ENCODE measurements around the gene COL28A1.
"Not testable (repeated sequence)": the region's sequence is repeated elsewhere in the genome, so short reads cannot be mapped to it uniquely, and the experiment has no call there.

COL28A1 gene

GRCh38 chr7:7417414-7417813 is 118.3 kb downstream of the COL28A1 start:
- no peak for DNase-seq (ENCODE audit: low read depth, low spot score)

GRCh38 chr7:7416031-7416858 is 119.4 kb downstream of the COL28A1 start:
- no peak for DNase-seq (ENCODE audit: low read depth, low spot score)

GRCh38 chr7:7414791-7415603 is 120.7 kb downstream of the COL28A1 start:
- no peak for DNase-seq (ENCODE audit: low read depth, low spot score)

GRCh38 chr7:7408001-7408770 is 127.5 kb downstream of the COL28A1 start:
- no peak for DNase-seq (ENCODE audit: low read depth, low spot score)

GRCh38 chr7:7405461-7405860 is 130.2 kb downstream of the COL28A1 start:
- no peak for DNase-seq (ENCODE audit: low read depth, low spot score)

GRCh38 chr7:7399707-7400106 is 136.0 kb downstream of the COL28A1 start:
- DNase-seq (ENCODE audit: low read depth, low spot score) = no peak

- DNase-seq (ENCODE audit: low read depth, low spot score) = no peak
These were observed 139.9 kb downstream of the COL28A1 start for GRCh38 chr7:7395785-7396184.

GRCh38 chr7:7388164-7388563 is 147.5 kb downstream of the COL28A1 start:
- not testable (repeated sequence) for DNase-seq (ENCODE audit: low read depth, low spot score)

GRCh38 chr7:7385421-7385820 is 150.3 kb downstream of the COL28A1 start:
- no peak for DNase-seq (ENCODE audit: low read depth, low spot score)

- no peak for DNase-seq (ENCODE audit: low read depth, low spot score)
These were observed 151.4 kb downstream of the COL28A1 start for GRCh38 chr7:7384228-7384627.

- no peak for DNase-seq (ENCODE audit: low read depth, low spot score)
These were observed 160.1 kb downstream of the COL28A1 start for GRCh38 chr7:7375538-7375937.

GRCh38 chr7:7370076-7370475 is 165.6 kb downstream of the COL28A1 start:
- no peak for DNase-seq (ENCODE audit: low read depth, low spot score)

GRCh38 chr7:7369134-7369533 is 166.5 kb downstream of the COL28A1 start:
- no peak for DNase-seq (ENCODE audit: low read depth, low spot score)

GRCh38 chr7:7354674-7355073 is 181.0 kb downstream of the COL28A1 start:
- DNase-seq (ENCODE audit: low read depth, low spot score) = no peak

- peak; percentile 90 for DNase-seq (ENCODE audit: low read depth, low spot score)
These were observed 182.8 kb downstream of the COL28A1 start for GRCh38 chr7:7352845-7353244.

- peak; percentile 63 for DNase-seq (ENCODE audit: low read depth, low spot score)
These were observed 183.8 kb downstream of the COL28A1 start for GRCh38 chr7:7351832-7352231.

GRCh38 chr7:7351156-7351555 is 184.5 kb downstream of the COL28A1 start:
- no peak for DNase-seq (ENCODE audit: low read depth, low spot score)

GRCh38 chr7:7349156-7349555 is 186.5 kb downstream of the COL28A1 start:
- DNase-seq (ENCODE audit: low read depth, low spot score) = no peak

GRCh38 chr7:7347045-7347444 is 188.6 kb downstream of the COL28A1 start:
- DNase-seq (ENCODE audit: low read depth, low spot score) = no peak

- no peak for DNase-seq (ENCODE audit: low read depth, low spot score)
These were observed 191.1 kb downstream of the COL28A1 start for GRCh38 chr7:7344583-7344982.

GRCh38 chr7:7335909-7336308 is 199.8 kb downstream of the COL28A1 start:
- DNase-seq (ENCODE audit: low read depth, low spot score) = no peak

- DNase-seq (ENCODE audit: low read depth, low spot score) = no peak
These were observed 200.5 kb downstream of the COL28A1 start for GRCh38 chr7:7335215-7335614.

Data from iPS DF 19.7 (cell line).